Activated T-cell treated with anti-CD3 and anti-CD28 coated beads for 24 hours (primary cell): Measurements from ENCODE around the gene PDE11A.

Source experiments
- DNase-seq: peaks from one replicate; pipeline ENCODE4 v3.0.0-alpha.2; 2020; ENCODE audit warnings: low read depth

The PDE11A gene

DNA sequence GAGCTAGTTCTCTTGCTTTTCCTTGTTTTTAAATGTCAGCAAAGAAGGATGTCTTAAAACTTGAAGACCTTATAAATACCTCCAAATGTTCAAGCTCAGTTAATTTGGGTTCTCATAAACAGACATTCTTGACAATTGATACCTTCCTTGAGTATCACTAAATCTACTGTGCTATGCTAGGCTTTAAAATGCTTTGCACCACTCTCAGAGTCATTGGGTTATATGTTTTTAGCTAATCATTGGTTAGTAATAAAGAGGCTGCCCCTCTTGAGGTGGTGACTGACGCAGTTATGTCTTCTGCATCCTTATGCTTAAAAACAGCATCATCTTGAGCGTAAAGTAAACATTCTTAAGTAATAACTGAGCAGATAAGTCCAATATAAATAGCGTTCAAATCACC lies 404.0 kb downstream of the PDE11A start:
- DNase-seq: no peak

DNA sequence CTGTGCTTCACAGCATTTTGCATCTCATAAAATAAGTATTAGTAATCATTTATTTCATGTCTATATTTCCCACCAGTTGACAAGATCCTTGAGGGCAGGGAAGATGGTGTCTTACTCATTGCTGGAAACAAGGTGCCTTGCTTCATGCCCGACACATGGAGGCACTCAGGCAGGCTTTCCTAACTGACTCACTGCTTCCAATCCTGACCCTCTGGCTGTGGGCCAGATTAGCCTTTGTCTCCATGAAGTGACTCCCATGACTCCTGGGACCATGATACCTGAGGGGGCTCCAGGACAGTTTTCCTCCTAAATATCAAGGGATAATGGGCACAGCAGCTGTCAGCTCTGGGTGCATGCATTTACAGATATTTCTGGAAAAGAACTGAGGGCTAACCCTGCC lies 405.0 kb downstream of the PDE11A start:
- DNase-seq: no peak

DNA sequence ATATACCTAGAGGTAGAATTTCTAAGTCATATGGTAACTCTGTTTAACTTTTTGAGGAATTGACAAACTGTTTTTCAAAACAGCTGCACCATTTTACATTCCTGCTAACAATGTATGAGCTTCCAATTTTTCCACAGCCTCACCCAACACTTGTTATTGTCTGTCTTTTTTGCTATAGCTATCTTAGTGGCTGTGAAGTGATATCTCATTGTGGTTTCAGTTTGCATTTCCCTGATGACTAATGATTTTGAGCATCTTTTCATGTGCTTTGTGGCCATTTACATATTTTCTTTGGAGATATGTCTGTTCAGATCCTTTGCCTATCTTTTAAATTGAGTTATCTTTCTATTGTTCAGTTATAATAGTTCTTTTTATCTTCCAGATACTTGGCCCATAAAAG lies 406.2 kb downstream of the PDE11A start:
- no peak for DNase-seq

DNA sequence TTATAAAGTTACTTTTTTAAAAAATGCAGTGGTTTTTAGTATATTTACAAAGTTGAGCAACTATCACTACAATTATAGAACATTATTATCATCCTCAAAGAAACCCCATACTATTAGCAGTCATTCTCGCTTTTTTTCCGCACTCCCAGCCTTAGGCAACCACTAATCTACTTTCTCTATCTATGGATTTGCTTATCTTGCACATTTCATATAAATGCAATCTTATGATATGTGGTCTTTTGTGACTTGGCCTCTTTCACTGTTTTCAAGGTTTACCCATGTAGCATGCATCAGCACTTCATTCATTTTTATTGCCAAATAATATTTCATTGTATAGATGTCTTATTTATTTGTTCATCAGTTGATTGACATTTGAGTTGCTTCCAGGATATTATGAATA lies 406.6 kb downstream of the PDE11A start:
- DNase-seq: no peak

DNA sequence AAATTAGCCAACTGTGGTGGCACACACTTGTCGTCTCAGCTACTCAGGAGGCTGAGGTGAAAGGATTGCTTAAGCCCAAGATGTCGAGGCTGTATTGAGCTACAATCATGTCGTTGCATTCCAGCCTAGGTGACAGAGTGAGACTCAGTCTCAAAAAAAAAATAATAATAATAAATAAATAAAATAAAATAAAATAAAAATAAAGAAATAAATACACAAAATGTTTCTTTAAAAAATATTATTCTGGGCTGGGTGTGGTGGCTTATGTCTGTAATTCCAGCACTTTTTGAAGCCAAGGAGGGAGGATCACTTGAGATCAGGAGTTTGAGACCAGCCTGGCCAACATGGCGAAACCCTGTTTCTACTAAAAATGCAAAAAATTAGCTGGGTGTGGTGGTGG lies 407.2 kb downstream of the PDE11A start:
- DNase-seq: no peak

DNA sequence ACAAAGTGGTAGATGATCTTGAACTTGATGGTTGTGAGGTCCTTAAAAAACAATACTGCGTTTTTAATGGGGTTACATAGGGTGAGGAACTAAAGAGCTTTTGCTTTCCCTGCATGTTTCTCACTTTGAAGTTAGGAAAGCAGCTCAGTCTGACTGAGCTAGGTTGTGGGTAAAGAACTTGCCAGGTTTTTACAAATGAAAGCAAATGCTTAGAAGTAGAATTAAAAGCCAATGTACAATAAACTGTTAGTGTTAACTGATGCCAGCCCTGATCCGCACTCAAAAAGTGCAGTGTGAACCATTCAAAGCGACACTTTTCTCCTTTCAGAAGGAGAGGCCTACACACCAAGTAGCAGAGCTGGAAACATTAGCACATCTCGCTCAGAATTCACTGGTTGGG lies 409.7 kb downstream of the PDE11A start:
- DNase-seq: no peak

DNA sequence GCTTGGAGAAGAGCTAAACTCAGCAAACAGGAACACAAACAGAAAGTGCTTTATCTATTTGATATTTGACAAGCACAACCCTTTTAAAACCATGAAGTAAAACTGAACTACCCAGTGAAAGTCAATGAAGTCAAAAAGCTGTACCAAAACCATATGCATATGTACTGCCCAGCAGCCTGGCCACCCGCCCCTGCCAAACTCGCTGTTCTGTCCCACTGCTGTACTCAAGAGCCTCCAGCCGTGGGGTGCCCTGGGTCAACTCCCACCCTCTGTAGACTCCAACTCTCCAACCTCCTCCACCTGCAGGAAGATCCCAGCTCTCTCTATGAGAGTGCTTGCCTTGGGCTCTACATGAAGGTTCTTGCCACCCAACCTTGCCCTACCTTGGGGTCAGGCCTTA lies 411.8 kb downstream of the PDE11A start:
- no peak for DNase-seq

DNA sequence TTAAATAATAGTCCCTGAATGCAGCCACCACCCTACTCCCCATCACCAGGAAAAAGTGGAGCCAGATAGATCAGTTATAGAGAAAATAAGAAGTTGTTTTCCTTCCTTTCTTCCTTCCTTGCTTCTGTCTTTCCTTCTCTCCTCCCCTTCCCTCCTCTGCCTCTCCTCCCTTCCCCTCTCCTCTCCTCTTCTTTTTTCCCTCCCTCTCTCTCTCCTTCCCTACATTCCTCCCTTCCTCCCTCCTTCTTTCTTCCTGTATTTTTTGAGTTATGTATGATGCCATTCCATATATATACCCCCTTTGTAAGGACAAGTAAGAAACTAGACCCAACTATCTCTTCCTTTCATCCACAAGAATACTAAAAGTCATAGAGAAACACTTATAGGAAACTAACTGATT lies 414.3 kb downstream of the PDE11A start:
- no peak for DNase-seq

DNA sequence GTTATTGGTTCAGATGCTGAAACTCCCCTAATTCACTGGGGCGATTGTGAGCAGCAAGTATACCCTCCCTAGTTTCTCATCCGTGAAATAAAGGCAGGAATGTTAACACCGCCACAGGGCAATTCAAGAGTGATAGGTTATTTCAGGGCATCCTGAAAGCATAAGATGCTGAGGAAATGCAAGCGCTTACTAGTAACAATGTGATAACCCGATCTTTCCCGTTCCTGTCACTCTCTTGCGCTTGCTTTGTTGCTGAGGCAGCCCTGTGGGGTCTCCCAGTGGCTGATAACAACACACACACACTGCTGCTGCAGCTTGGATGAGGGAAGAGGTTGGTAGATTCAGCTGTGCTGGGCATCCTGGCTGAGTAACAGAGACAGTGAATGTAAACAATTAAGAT lies 420.7 kb downstream of the PDE11A start:
- no peak for DNase-seq

DNA sequence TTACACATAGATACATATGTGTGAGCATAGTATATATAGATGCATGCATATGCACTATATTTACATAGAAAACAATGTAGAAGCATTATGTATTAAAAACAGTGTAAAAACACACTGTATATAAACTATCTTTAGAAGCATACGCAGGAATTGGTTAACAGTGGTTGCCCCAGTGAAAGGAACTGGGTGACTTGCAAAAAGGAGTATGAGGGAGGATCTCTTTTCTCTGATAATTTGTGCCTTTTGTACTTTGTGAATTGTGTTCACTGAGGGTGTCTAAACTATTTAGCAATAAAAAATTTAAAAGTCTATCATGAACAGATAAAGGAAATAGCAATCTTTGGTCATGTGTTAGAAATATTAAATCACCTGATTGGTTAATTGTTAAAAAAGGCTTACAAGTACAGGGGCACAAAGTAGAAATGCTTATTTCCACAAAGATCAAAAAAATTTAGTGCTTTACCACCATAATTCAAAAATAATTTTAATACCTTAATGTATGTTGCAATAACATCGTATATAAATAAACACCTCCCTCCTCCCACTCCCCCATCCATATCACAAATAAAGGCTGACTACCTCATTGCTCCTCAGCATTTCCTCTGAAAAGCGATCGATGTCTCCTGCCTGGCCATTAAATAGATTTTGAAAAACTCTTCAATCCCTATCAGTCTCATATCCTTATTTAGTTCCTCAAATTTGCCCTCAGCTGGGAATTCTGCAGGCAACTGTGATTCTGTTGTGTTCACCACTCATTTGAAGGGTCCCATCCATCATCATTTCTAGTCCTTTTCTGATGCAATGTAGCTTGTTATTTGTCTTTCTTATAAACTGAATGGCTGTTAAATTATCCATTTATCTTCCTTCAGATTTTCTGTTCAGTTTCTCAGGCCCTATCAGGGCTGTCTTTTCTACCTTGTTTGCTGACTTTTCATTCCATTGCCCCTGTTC lies 422.7 kb downstream of the PDE11A start:
- no peak for DNase-seq

DNA sequence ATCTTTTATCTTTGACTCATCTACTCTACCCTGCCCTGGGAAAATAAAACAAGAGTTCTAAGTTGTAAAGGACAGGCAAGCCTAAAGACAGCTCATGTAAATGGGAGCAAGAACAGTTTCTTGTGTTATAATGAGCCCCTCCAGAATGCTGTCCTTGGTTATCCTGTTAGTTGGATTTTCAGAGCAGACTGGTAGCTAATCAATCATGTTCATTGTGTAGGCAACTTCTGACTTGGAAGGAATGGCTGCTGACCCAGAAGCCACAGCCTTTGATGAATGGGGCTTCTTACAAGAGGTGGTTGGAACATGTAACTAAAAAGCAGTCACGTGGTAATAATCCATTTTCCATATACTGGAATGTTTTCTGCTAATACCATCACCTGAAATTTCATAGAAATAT lies 425.8 kb downstream of the PDE11A start:
- no peak for DNase-seq

DNA sequence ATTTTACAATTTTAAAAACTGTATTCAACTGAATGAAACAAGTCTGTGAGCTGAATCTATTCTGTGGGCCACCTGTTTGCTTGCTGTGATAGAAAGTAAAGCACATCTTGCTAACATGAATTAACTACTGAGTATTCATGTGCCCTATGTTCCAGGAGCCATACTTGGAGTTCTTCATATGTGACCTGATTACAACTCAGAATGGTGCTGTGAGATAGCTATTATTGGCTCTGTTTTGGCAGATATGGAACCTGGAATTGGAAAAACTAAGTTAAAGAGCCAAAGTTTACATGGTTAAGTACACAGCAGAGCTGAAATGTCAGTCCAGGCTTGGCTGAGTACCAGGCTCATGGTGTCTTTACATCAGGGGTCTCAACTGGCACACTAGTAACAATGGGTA lies 426.3 kb downstream of the PDE11A start:
- no peak for DNase-seq

DNA sequence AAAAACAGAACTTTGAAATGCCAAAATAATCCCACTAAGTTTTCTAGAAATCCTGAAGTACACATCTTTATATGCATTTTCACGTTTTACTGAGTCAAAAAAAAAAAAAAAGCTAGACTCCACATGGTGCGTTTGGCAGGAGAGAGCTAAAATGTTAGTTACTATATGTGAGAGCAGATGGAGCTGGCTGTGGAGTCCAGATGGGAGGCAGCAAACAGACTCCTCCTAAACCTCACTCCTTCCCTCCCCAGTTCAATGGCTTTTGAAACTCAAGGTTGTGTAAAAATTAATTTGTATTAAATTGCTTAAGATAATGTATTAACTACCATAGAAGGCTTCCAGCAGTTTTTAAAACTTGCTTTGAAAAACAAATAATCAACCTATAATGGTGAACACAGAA lies 431.2 kb downstream of the PDE11A start:
- DNase-seq: no peak

DNA sequence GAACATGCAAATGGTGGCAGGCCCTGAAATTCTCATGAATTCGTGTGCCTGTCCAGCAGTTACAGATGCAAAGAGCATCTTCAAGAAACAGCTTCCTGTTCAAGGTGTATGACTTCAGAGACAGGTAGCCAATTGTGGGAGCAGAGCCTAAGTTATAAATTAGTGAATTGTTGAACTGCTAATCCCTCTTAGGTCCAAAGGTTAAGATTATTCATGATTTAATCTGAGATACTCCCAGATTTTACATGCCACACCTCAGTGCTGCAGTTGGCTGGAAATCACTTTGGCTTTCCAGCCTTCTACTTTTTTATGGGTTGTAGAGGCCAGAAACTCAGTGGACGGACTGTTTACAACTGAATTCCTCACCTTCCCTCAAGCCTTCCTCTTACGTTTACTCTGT lies 432.2 kb downstream of the PDE11A start:
- no peak for DNase-seq

DNA sequence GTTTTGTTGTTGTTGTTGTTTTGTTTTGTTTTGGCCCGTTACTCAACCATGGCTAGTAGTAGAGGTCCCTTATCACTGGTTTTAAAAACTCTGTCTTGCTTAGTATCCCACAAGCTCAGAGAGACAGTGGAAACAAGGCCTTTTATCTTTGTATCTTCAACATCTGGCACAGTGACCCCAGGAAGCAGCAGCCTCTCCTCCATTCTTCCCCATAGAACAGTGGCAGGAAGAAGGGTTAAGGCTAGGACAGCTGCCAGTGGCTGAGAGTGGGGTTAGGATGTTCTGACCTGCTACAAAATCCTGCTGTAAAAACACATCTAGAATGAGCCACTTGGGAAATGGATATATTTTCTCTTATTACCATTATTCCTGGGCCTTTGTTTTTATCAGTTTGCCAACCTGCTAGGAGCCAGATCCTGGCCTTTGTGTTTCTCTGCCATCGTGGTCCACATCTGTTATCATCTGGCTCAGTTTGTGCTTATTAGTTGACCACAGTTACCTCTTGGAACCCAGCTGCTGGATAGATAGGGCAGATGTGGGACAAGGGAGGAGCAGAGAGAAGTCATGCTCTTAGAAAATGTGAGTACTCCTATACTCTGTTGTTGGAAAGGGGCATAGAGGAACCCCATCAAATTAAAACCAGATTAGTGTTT lies 433.2 kb downstream of the PDE11A start:
- DNase-seq: no peak

DNA sequence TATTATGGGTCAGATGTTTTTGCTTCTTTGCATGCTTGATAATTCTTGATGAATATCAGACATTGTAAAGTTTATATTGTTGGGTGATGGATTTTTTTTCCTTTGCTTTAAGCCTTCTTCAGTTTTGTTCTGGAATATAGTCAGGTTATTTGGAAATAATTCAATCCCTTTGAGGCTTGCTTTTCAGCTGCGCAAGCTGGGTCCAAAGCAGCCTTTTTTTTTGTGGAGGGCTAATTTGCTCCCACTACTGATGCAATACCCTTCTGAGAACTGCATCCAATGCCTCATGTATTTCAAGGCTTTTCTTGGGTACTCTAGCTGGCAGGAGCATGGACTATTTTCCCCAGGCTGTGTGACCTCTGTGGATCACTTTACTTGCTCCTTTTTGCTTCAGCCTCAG lies 434.1 kb downstream of the PDE11A start:
- no peak for DNase-seq

DNA sequence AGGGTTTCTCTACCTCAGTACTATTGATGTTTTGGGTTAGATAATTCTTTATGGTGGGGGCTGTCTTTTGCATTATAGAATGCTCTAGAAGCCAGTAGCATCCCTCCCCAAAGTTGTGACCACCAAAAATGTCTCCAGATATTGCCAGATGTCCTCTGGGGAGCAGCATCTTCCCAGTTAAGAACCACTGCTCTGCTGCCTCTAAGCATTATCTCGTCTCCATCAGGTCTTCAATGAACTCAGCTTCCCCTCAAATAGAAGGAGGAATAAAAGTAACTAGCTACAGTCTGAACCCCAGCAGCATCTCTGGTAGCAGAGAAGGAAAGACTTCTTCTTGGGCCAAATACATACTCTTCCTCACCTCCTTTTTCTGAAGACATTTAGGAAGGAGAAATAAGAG lies 435.9 kb downstream of the PDE11A start:
- no peak for DNase-seq

DNA sequence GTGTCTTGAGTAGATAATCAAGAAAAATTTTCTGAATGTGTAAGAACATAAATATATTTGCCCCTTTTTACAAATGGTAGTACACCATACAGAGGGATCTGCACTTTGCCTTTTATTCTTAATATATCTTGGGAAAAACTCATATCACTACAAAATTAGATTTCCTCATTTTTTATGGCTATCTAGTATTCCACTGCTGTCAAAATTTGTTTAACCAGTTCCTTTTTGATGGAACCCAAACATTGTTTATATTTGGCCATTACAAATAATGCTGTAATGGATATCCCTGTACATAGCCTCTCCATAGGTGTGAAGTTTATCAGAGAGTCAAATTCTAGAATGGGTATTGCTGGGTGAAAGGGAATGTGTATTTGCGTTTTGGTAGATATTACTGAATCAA lies 436.9 kb downstream of the PDE11A start:
- DNase-seq: no peak

DNA sequence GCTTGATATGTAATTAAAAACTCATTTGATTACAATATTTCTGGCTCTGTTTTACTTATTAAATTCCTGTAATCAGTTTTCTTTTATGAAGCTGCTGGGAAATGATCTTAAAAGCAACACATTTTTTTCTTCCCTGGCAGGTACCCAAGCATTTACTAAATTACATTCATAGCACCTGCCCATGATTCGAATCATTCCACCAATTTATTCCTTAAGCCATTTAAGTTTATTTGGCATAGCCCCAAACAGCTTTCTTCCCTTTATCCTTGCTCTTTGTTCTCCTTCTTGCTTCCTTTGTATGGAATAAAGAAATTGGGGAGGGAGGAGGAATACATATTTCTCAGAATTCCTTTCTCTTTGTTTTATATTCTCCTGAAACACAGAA lies 438.7 kb downstream of the PDE11A start:
- no peak for DNase-seq

DNA sequence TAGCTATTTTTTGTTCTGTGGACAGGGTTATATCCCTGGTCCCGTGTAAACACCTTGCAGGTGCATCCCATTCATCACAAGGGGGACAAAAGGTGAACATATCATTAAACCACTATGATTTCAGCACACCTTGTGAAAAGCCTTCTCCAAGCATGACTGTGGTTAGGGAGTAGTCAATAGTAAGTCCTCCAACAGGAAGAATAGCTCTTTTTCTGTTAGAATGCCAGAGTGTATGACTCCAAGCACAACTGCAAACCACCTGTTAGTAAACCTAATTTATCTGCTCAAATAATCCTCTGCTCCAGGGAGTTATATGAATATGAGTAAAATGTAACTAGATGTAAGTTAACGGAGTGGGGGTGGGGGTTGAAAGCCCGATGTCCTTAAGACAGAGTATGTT lies 439.5 kb downstream of the PDE11A start:
- DNase-seq: no peak

DNA sequence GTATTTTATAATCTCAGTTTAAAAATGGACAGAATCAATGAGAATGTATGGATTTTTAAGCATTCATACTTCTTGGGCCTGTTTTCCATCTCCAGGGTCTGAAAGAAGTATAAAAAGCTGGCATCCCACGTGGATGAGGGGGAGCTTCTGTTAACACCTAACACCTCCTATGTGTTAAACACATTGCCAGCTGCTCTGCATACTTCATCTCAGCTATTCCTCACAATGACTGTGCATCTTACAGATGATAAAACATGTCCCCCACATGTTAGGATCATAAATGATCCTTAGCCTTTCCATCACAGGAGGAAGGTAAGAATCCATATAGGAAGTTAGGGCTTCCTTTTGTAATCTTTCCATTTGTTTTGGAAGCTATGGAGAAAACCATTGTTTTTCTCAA lies 440.9 kb downstream of the PDE11A start:
- DNase-seq: no peak

DNA sequence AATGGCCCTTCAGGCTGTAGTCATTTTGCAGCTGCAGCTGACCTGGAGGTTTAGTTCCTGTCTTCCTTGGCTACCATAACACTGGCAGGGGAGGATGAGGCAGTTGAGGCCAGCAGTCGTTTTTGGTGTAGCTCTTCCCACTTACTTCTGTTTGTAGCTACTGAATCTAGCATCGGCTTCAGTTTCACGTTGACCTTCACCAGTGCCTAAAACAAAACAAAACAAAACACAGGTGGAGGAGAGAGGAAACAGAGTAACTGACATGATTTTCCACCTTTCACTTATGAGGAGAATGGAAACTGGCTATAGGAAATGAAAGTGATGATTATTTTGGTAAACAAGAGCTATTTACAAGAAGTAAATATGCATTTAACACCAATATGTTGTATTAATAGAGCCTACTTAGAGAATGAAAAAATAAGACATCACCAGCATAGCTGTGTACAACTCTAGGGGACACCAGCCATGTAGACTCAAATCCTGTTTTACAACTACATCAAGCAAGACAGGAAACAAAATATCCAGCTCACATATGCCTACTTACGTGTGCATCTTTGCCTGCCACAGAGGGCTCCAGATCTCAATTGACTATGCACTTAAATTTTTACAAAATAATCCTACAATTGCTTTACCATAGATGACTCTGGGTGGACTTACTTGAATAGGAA lies 443.1 kb downstream of the PDE11A start:
- no peak for DNase-seq

DNA sequence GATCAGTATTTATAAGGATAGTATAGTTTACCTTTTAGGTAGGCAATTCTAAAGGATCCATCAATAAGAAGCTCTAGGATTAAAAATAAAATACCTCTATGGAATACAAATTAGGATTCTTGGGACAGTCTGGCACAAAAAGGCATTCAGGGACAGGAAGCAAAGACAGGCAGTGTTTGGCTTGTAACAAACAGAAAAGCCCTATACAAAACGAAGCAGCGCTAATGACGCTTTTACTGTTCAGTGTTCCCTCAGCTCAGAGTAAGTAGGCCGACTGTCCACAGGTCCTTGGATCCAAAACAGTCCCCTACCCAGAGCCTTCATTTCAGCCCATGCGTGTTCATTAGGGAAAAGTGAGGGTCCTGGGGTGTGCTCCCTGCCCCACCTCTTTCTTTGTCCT lies 443.7 kb downstream of the PDE11A start:
- DNase-seq: no peak
